Measurements from ENCODE around the gene SLC37A1.

GRCh38 chr21:42572906-42573495 lies 59.3 kb downstream of the SLC37A1 start:
- no peak for TF ChIP-seq CTCF (IDR thresholded peaks at IDR 0.05)
- no peak for TF ChIP-seq POLR2A (IDR thresholded peaks at IDR 0.05)
